Spleen (tissue), 7 donors: ENCODE measurements around the gene SOWAHC.

Source experiments
- POLR2A ChIP-seq, 3 donors: fragments of 450-650 bp; IDR thresholded peaks; one replicate each; pipeline ENCODE4 v1.5.1; 2017; ENCODE audit warnings: antibody characterized with exemption in 3 of 3, mild to moderate bottlenecking in 1 of 3
- TF ChIP-seq, protein P1 (sequence below), 11 experiments: fragments of 200-600 bp in 7 of 11; fragments of 450-650 bp in 4 of 11; sonication (generic) in 4 of 11; IDR thresholded peaks in 8 of 11; conservative IDR thresholded peaks in 3 of 11; 1 replicate in 7 of 11; 2 replicates in 4 of 11; pipeline versions ENCODE4 v1.4.0 to v1.8.0; 2016 to 2021; ENCODE audit warnings: antibody characterized with exemption in 11 of 11, inconsistent platforms in 4 of 11, mild to moderate bottlenecking in 1 of 11
- donor health status: DM: no; HTN: no; CAD: no; lungs with moderate emphysema.
- donor health status: DM: no; HTN: no; CAD: no.
- donor health status: DM: no; HTN: no; CAD: no.

DNA sequence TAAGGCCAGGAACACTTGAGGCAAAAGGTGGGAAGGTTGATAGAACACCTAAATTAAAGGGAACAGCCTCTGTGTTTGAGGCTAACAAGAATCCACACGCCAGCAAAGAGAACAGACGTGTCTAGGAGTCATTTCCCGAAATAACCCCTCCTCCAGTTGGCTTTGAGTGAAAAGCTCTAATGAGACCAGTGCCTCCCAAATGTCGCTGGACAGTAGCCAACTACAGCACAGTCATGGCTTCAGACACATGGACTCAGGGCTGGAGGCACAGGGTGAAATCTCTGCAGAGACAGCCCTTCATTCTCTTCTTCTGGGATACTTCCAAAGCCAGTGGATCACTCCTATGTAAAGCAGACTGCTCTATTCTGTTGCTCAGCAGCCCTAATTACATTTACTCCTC, 49.6 kb downstream of the SOWAHC start:
- TF ChIP-seq, protein P1, sequence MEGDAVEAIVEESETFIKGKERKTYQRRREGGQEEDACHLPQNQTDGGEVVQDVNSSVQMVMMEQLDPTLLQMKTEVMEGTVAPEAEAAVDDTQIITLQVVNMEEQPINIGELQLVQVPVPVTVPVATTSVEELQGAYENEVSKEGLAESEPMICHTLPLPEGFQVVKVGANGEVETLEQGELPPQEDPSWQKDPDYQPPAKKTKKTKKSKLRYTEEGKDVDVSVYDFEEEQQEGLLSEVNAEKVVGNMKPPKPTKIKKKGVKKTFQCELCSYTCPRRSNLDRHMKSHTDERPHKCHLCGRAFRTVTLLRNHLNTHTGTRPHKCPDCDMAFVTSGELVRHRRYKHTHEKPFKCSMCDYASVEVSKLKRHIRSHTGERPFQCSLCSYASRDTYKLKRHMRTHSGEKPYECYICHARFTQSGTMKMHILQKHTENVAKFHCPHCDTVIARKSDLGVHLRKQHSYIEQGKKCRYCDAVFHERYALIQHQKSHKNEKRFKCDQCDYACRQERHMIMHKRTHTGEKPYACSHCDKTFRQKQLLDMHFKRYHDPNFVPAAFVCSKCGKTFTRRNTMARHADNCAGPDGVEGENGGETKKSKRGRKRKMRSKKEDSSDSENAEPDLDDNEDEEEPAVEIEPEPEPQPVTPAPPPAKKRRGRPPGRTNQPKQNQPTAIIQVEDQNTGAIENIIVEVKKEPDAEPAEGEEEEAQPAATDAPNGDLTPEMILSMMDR (IDR thresholded peaks at IDR 0.05 in 8 of 11, conservative IDR thresholded peaks at IDR 0.05 in 3 of 11), result no peak
- TF ChIP-seq POLR2A (IDR thresholded peaks at IDR 0.05), result no peak
